ENCODE results near the gene PTTG1.

DNA sequence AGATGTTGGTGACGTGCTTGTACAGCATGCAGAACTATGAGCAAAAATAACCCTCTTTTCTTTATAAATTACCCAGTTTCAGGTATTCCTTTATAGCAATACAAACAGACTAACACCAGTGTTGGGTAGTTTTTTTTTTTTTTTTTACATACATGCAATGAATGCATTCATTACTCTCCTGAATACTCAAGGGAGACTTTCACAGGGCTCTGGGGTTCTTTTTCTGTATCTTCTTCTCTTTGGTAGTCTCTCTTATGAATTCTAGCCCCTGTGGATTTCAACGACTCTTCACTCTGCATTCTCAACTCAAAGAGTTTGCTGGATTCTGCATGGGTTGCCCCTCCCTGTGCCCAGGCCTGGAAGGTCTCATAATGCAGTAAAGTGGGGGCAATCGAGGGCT lies 27.8 kb downstream of the PTTG1 start:
- TF ChIP-seq, protein P1, sequence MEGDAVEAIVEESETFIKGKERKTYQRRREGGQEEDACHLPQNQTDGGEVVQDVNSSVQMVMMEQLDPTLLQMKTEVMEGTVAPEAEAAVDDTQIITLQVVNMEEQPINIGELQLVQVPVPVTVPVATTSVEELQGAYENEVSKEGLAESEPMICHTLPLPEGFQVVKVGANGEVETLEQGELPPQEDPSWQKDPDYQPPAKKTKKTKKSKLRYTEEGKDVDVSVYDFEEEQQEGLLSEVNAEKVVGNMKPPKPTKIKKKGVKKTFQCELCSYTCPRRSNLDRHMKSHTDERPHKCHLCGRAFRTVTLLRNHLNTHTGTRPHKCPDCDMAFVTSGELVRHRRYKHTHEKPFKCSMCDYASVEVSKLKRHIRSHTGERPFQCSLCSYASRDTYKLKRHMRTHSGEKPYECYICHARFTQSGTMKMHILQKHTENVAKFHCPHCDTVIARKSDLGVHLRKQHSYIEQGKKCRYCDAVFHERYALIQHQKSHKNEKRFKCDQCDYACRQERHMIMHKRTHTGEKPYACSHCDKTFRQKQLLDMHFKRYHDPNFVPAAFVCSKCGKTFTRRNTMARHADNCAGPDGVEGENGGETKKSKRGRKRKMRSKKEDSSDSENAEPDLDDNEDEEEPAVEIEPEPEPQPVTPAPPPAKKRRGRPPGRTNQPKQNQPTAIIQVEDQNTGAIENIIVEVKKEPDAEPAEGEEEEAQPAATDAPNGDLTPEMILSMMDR (IDR thresholded peaks at IDR 0.05): no peak
- TF ChIP-seq POLR2A (IDR thresholded peaks at IDR 0.05): no peak
